Peyer's patch (tissue), 4 donors: ENCODE measurements around the gene MDFIC. TPM values are rescaled to one million over a fixed set of nuclear protein-coding genes. Genes with fewer than 3 reads are reported as not detected.

Source experiments
- DNase-seq, 3 donors: peaks; one replicate each; pipeline ENCODE4 v3.0.0-alpha.2; 2017 to 2019
- H3K27ac ChIP-seq, 4 donors: fragments of 200-600 bp; sonication (generic); one replicate each; pipeline ENCODE4 v1.5.1; 2016 to 2019
- H3K27me3 ChIP-seq, 2 donors: fragments of 200-600 bp; sonication (generic); one replicate each; pipeline ENCODE4 v1.5.1; 2019
- H3K36me3 ChIP-seq, 3 donors: fragments of 200-600 bp; sonication (generic); one replicate each; pipeline ENCODE4 v1.5.1; 2016 to 2019
- H3K4me1 ChIP-seq, 4 donors: fragments of 200-600 bp; sonication (generic); one replicate each; pipeline ENCODE4 v1.5.1; 2016 to 2019
- H3K4me3 ChIP-seq, 4 donors: fragments of 200-600 bp; sonication (generic); 1 replicate in 3 of 4; 2 replicates in 1 of 4; pipeline ENCODE4 v1.5.1; 2016 to 2019; ENCODE audit warnings: mild to moderate bottlenecking in 1 of 4
- H3K9me3 ChIP-seq, 4 donors: fragments of 200-600 bp; sonication (generic); one replicate each; pipeline ENCODE4 v1.5.1; 2016 to 2019; ENCODE audit warnings: mild to moderate bottlenecking in 1 of 4
- CTCF ChIP-seq, 6 experiments: fragments of 450-650 bp in 4 of 6; fragments of 200-600 bp in 2 of 6; sonication (generic) in 1 of 6; IDR thresholded peaks; one replicate each; pipeline ENCODE4 v1.5.1; 2017 to 2019; ENCODE audit warnings: antibody characterized with exemption in 6 of 6, mild to moderate bottlenecking in 3 of 6, moderate library complexity in 1 of 6
- POLR2A ChIP-seq, 2 donors: fragments of 450-650 bp; IDR thresholded peaks; one replicate each; pipeline ENCODE4 v1.5.1; 2017; ENCODE audit warnings: antibody characterized with exemption in 2 of 2, mild to moderate bottlenecking in 2 of 2, moderate library complexity in 2 of 2
- total RNA-seq, 4 donors: library from RNA; depleted of rRNA; stranded (reverse); fragments of >200 nt; gene quantifications; one replicate each; pipeline ENCODE4 v1.1.0, GENCODE V29; 2016

MDFIC gene
- total RNA-seq, 4 donors from 2014 or later: 4.3 to 36.3 (median 9.0) TPM

GRCh38 chr7:114975401-114975800 lies 53.5 kb downstream of the MDFIC start:
- H3K27ac ChIP-seq: no peak overlapping the region
- no peaks in the 10 kb centered on the region for H3K4me1 ChIP-seq
- H3K27me3 ChIP-seq: no peaks in the 10 kb centered on the region
- DNase-seq: no peak
- TF ChIP-seq CTCF (IDR thresholded peaks at IDR 0.05) (no peak), POLR2A (IDR thresholded peaks at IDR 0.05) (no peak)
- no peak overlapping the region for H3K4me3 ChIP-seq
- H3K9me3 ChIP-seq: no peaks in the 10 kb centered on the region
- no peaks in the 10 kb centered on the region for H3K36me3 ChIP-seq

- DNase-seq: no peak
These were observed 54.8 kb downstream of the MDFIC start for GRCh38 chr7:114976666-114977065.

GRCh38 chr7:114977277-114977676 lies 55.4 kb downstream of the MDFIC start:
- Histone ChIP-seq H3K36me3 (no peaks in the 10 kb centered on the region), H3K27me3 (no peaks in the 10 kb centered on the region), H3K4me1 (no peaks in the 10 kb centered on the region), H3K9me3 (no peaks in the 10 kb centered on the region), H3K27ac (no peak overlapping the region), H3K4me3 (no peak overlapping the region)
- DNase-seq: no peak
- TF ChIP-seq POLR2A (IDR thresholded peaks at IDR 0.05) (no peak), CTCF (IDR thresholded peaks at IDR 0.05) (no peak)

More at GRCh38 chr7:114976666-114977065, 54.8 kb downstream of the MDFIC start:
- Histone ChIP-seq H3K27ac (no peak overlapping the region), H3K9me3 (no peaks in the 10 kb centered on the region), H3K4me3 (no peak overlapping the region), H3K27me3 (no peaks in the 10 kb centered on the region), H3K4me1 (no peaks in the 10 kb centered on the region), H3K36me3 (no peaks in the 10 kb centered on the region)
- TF ChIP-seq POLR2A (IDR thresholded peaks at IDR 0.05): no peak
- no peak for TF ChIP-seq CTCF (IDR thresholded peaks at IDR 0.05)

- DNase-seq: no peak
- Histone ChIP-seq H3K27ac (no peak overlapping the region), H3K4me1 (no peaks in the 10 kb centered on the region)
These were observed 57.5 kb downstream of the MDFIC start for GRCh38 chr7:114979388-114979787.

GRCh38 chr7:114979803-114980507 lies 58.1 kb downstream of the MDFIC start:
- no peaks in the 10 kb centered on the region for H3K4me1 ChIP-seq
- H3K4me3 ChIP-seq: no peak overlapping the region
- H3K9me3 ChIP-seq: no peaks in the 10 kb centered on the region
- no peak for DNase-seq
- H3K36me3 ChIP-seq: no peaks in the 10 kb centered on the region
- H3K27ac ChIP-seq: no peak overlapping the region
- H3K27me3 ChIP-seq: no peaks in the 10 kb centered on the region
- TF ChIP-seq CTCF (IDR thresholded peaks at IDR 0.05): no peak

More at GRCh38 chr7:114979388-114979787, 57.5 kb downstream of the MDFIC start:
- H3K27me3 ChIP-seq: no peaks in the 10 kb centered on the region
- TF ChIP-seq POLR2A (IDR thresholded peaks at IDR 0.05) (no peak), CTCF (IDR thresholded peaks at IDR 0.05) (no peak)
- H3K36me3 ChIP-seq: no peaks in the 10 kb centered on the region
- H3K9me3 ChIP-seq: no peaks in the 10 kb centered on the region
- no peak overlapping the region for H3K4me3 ChIP-seq
